RWPE2 (cell line): ENCODE measurements around the gene MIER2.

Experiments used
- ATAC-seq: fragments of 200-7000 bp; cut with Tn5 transposase; 3 replicates; pipeline ENCODE4 v1.9.1; 2021; ENCODE audit warnings: low read depth
- DNase-seq: peaks from one replicate; pipeline ENCODE4 v3.0.0-alpha.2; 2020; ENCODE audit warnings: low spot score
- H3K27ac ChIP-seq: fragments of 450-650 bp; 2 replicates; pipeline ENCODE4 v1.5.1; 2017; ENCODE audit warnings: mild to moderate bottlenecking; ENCODE audit not compliant: poor library complexity, severe bottlenecking
- H3K27me3 ChIP-seq: fragments of 250-450 bp; sonication (Bioruptor Pico); 2 replicates; pipeline ENCODE4 v1.5.1; 2021; ENCODE audit warnings: mild to moderate bottlenecking, moderate library complexity; ENCODE audit not compliant: insufficient read depth, poor library complexity, severe bottlenecking
- H3K36me3 ChIP-seq: fragments of 250-450 bp; sonication (Bioruptor Pico); 2 replicates; pipeline ENCODE4 v1.5.1; 2020; ENCODE audit warnings: low read depth, mild to moderate bottlenecking, moderate library complexity
- H3K4me1 ChIP-seq: fragments of 250-450 bp; sonication (Bioruptor Pico); 2 replicates; pipeline ENCODE4 v1.5.1; 2021; ENCODE audit warnings: mild to moderate bottlenecking, moderate library complexity; ENCODE audit not compliant: insufficient read depth, poor library complexity, severe bottlenecking
- H3K4me3 ChIP-seq: fragments of 250-450 bp; sonication (Bioruptor Pico); 2 replicates; pipeline ENCODE4 v1.5.1; 2021; ENCODE audit warnings: mild to moderate bottlenecking, moderate library complexity; ENCODE audit not compliant: severe bottlenecking
- H3K9me3 ChIP-seq: fragments of 250-450 bp; sonication (Bioruptor Pico); 2 replicates; pipeline ENCODE4 v1.5.1; 2021; ENCODE audit warnings: mild to moderate bottlenecking, moderate library complexity; ENCODE audit not compliant: severe bottlenecking
- TF ChIP-seq, protein P1 (sequence below): fragments of 450-650 bp; IDR thresholded peaks from one replicate; pipeline ENCODE4 v1.5.1; 2017; ENCODE audit warnings: mild to moderate bottlenecking, moderate library complexity; ENCODE audit not compliant: poor library complexity, severe bottlenecking

MIER2 gene

DNA sequence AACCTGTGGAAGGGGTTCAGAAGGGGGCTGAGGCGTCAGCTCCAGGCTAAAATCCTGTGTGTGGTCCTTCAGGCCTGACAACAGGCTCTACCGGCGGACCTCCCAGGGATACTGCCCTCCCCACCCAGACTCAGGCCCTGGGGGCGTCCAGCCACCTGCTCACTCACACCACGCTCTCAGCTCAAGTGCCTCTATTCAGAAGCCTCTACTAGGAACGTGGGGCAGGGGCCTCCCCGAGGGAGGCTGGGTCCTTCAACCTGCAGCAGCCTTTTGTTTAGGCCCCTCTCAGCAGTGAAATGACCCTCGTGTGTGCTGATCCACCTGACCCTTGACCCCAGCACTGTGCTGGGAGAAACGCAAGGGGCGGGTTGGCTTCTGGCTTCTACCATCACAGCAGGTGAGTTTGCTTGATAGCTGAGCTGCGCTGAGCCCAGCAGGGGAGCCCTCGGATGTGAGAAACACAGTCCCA is 64.0 kb downstream of the MIER2 start:
- H3K27ac ChIP-seq, result no peak overlapping the region
- H3K4me3 ChIP-seq, result no peak overlapping the region
- no peak for DNase-seq
- no peak for ATAC-seq
- TF ChIP-seq, protein P1, sequence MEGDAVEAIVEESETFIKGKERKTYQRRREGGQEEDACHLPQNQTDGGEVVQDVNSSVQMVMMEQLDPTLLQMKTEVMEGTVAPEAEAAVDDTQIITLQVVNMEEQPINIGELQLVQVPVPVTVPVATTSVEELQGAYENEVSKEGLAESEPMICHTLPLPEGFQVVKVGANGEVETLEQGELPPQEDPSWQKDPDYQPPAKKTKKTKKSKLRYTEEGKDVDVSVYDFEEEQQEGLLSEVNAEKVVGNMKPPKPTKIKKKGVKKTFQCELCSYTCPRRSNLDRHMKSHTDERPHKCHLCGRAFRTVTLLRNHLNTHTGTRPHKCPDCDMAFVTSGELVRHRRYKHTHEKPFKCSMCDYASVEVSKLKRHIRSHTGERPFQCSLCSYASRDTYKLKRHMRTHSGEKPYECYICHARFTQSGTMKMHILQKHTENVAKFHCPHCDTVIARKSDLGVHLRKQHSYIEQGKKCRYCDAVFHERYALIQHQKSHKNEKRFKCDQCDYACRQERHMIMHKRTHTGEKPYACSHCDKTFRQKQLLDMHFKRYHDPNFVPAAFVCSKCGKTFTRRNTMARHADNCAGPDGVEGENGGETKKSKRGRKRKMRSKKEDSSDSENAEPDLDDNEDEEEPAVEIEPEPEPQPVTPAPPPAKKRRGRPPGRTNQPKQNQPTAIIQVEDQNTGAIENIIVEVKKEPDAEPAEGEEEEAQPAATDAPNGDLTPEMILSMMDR, result no peak
- H3K9me3 ChIP-seq, result no peaks in the 10 kb centered on the region
- H3K4me1 ChIP-seq, result no peaks in the 10 kb centered on the region
- H3K27me3 ChIP-seq, result no peaks in the 10 kb centered on the region
- 0 out of 2 replicates have a peak, but pooled peaks cover 3% of the 10 kb centered on the region for H3K36me3 ChIP-seq

DNA sequence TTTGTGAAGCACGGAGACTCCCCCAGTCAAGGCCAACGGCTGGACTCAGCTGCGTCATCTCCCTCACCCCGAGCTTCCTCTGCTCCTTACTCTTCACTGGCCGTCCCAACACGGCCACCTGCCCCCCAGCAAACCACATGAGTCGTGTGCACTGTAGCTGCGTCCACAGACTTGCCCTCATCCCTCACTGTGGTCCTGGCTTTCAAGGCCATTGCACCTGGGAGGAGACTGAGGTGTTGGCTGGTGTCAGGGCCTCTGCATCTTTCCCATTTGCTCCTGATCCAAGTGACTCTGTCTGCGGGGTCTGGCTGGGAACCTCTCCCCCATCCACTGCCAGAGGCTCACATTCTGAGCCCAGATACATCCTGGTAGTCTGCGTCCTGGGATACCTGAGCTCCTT is 64.9 kb downstream of the MIER2 start:
- Histone ChIP-seq H3K4me3 (no peak overlapping the region), H3K4me1 (no peaks in the 10 kb centered on the region), H3K27me3 (no peaks in the 10 kb centered on the region), H3K27ac (no peak overlapping the region), H3K9me3 (no peaks in the 10 kb centered on the region), H3K36me3 (0 out of 2 replicates have a peak, but pooled peaks cover 3% of the 10 kb centered on the region)
- TF ChIP-seq, protein P1, result no peak
- ATAC-seq (no peak), DNase-seq (no peak)

DNA sequence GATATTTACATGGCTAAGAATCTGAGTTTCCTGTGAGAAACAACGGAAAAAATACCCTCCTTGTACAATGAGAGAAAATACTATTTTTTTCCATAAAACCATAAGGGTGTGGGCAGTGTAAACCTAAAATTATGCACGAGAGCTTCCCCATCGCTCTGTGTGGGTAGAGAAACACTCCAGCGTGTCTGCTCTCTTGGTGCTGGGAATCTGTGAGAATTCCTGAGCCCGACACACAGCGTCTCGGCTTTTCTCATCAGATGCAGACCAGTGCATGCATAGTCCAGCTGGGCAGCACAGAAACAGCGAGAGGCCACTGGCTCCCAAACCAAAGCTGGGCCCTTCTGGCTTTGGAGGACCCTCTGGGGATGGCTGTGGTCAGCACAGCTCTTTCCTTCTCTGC is 65.4 kb downstream of the MIER2 start:
- ATAC-seq, result no peak
- TF ChIP-seq, protein P1, result no peak
- Histone ChIP-seq H3K4me1 (no peaks in the 10 kb centered on the region), H3K27me3 (no peaks in the 10 kb centered on the region), H3K9me3 (no peaks in the 10 kb centered on the region), H3K27ac (no peak overlapping the region), H3K36me3 (0 out of 2 replicates have a peak, but pooled peaks cover 3% of the 10 kb centered on the region), H3K4me3 (no peak overlapping the region)
- DNase-seq, result no peak

DNA sequence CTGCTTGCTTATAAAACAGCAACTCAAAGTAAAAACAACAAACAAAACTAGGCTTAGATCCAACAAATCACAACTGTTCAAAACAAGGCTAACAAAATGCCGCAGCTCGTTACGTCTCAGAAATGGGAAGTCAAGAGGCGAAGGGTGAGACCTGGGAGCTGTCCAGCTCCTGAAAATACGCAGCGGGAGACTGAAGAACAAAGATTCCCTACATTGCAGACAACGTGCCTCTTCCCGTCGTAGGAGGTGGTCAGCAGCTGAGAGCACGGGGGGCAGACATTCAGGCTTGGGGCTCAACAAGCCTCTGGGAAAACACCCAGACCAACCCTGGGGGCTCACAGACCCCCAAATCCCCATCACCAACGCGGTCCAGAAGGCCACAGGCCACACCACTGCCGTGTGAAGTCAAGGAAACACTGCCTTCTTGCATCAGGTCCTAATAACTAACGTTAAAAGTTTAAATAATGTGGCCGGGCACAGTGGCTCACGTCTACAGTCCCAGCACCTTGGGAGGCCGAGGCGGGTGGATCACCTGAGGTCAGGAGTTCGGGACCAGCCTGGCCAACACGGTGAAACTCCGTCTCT is 66.9 kb downstream of the MIER2 start:
- Histone ChIP-seq H3K4me3 (no peak overlapping the region), H3K27me3 (no peaks in the 10 kb centered on the region), H3K36me3 (no peaks in the 10 kb centered on the region), H3K4me1 (no peaks in the 10 kb centered on the region), H3K27ac (no peak overlapping the region), H3K9me3 (no peaks in the 10 kb centered on the region)
- TF ChIP-seq, protein P1, result no peak
- DNase-seq (no peak), ATAC-seq (no peak)

DNA sequence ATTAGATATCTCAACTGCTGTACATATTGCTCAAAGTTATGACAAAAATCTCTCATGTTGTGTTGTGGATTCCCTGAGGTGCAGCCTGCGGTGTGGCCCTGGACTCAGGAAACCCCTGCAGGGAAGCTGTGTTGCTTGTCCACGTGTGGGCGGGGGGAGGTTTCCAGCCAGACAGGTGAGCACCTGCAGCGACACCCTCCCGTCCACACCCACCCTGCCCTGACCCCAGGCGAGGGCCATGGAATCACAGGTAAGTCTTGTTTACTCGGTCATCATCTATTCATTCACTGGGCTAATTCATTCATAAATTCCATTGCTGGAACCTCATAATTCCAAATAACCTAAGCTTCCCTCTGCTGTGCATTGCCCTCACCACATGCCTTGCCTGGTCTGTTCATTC is 67.5 kb downstream of the MIER2 start:
- Histone ChIP-seq H3K4me3 (no peak overlapping the region), H3K9me3 (no peaks in the 10 kb centered on the region), H3K27ac (no peak overlapping the region), H3K36me3 (no peaks in the 10 kb centered on the region), H3K27me3 (no peaks in the 10 kb centered on the region), H3K4me1 (no peaks in the 10 kb centered on the region)
- TF ChIP-seq, protein P1, result no peak
- ATAC-seq, result no peak
- no peak for DNase-seq
